ENCODE data around the gene TGM1.
"Not testable (repeated sequence)": the region's sequence is repeated elsewhere in the genome, so short reads cannot be mapped to it uniquely, and the experiment has no call there.

DNA sequence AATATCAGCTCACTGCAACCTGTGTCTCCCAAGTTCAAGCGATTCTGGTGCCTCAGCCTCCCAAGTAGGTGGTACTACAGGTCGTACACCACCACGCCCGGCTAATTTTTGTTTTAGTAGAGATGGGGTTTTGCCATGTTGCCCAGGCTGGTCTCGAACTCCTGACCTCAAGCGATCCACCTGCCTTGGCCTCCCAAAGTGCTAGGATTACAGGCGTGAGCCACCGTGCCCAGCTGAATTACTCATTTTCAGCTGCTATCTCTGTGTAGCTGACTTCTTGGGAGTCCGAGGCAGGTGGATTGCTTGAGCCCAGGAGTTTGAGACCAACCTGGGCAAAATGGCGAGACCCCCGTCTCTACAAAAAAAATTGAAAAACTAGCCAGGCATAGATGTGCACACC, 17.6 kb downstream of the TGM1 start:
- TF ChIP-seq, protein P1, sequence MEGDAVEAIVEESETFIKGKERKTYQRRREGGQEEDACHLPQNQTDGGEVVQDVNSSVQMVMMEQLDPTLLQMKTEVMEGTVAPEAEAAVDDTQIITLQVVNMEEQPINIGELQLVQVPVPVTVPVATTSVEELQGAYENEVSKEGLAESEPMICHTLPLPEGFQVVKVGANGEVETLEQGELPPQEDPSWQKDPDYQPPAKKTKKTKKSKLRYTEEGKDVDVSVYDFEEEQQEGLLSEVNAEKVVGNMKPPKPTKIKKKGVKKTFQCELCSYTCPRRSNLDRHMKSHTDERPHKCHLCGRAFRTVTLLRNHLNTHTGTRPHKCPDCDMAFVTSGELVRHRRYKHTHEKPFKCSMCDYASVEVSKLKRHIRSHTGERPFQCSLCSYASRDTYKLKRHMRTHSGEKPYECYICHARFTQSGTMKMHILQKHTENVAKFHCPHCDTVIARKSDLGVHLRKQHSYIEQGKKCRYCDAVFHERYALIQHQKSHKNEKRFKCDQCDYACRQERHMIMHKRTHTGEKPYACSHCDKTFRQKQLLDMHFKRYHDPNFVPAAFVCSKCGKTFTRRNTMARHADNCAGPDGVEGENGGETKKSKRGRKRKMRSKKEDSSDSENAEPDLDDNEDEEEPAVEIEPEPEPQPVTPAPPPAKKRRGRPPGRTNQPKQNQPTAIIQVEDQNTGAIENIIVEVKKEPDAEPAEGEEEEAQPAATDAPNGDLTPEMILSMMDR (IDR thresholded peaks at IDR 0.05) = not testable (repeated sequence)
- TF ChIP-seq POLR2AphosphoS5, POLR2A, EP300 (IDR thresholded peaks at IDR 0.05): not testable (repeated sequence)

Data from sigmoid colon (tissue), 4 donors.